HepG2 (cell line): ENCODE measurements around the gene BSG. TPM values are rescaled to one million over a fixed set of nuclear protein-coding genes. Genes with fewer than 3 reads are reported as not detected.

Experiments
- CBFB ChIP-seq: sonication (generic); formaldehyde crosslinking; IDR thresholded peaks from 2 replicates; pipeline ENCODE4 v1.4.0; 2020; ENCODE audit warnings: missing genetic modification reagents
- CHD4 ChIP-seq: fragments of 200-600 bp; sonication (generic); IDR thresholded peaks from 2 replicates; pipeline ENCODE4 v1.7.0; 2017; ENCODE audit warnings: mild to moderate bottlenecking, low read length, borderline replicate concordance
- ELF3 ChIP-seq: IDR thresholded peaks from 2 replicates; pipeline ENCODE4 v1.6.1; 2016; ENCODE audit warnings: missing genetic modification reagents, missing compliant biosample characterization
- EP300 ChIP-seq, 3 experiments: sonication (generic) in 1 of 3; formaldehyde crosslinking in 1 of 3; IDR thresholded peaks; 2 replicates each; pipeline versions ENCODE4 v1.5.1 to v1.6.1; 2011 to 2020; ENCODE audit warnings: low read depth in 2 of 3, low read length in 2 of 3, borderline replicate concordance in 1 of 3, improper control_type of control experiment in 1 of 3, mild to moderate bottlenecking in 1 of 3, missing genetic modification reagents in 1 of 3, moderate library complexity in 1 of 3
- FLYWCH1 ChIP-seq: sonication (generic); formaldehyde crosslinking; IDR thresholded peaks from 2 replicates; pipeline ENCODE4 v1.8.1; 2023; ENCODE audit warnings: mild to moderate bottlenecking, missing genetic modification reagents
- FOXA3 ChIP-seq: IDR thresholded peaks from 2 replicates; pipeline ENCODE4 v1.6.1; 2016; ENCODE audit warnings: missing genetic modification reagents, missing compliant biosample characterization
- GFI1 ChIP-seq: sonication (generic); formaldehyde crosslinking; IDR thresholded peaks from 2 replicates; pipeline ENCODE4 v1.5.0; 2020; ENCODE audit warnings: missing genetic modification reagents, mild to moderate bottlenecking, borderline replicate concordance
- GLI4 ChIP-seq: sonication (generic); formaldehyde crosslinking; IDR thresholded peaks from 2 replicates; pipeline ENCODE4 v1.5.1; 2020; ENCODE audit warnings: missing genetic modification reagents, mild to moderate bottlenecking, moderate library complexity, borderline replicate concordance
- HNF1B ChIP-seq: sonication (generic); formaldehyde crosslinking; IDR thresholded peaks from 2 replicates; pipeline ENCODE4 v1.5.1; 2020; ENCODE audit warnings: mild to moderate bottlenecking, moderate library complexity, missing genetic modification reagents
- HOXA9 ChIP-seq: sonication (generic); formaldehyde crosslinking; IDR thresholded peaks from 2 replicates; pipeline ENCODE4 v1.8.1; 2022; ENCODE audit warnings: missing genetic modification reagents, mild to moderate bottlenecking, moderate library complexity, borderline replicate concordance
- KAT7 ChIP-seq: IDR thresholded peaks from 2 replicates; pipeline ENCODE4 v1.6.1; 2018; ENCODE audit warnings: borderline replicate concordance, missing compliant biosample characterization
- KDM1A ChIP-seq: IDR thresholded peaks from 2 replicates; pipeline ENCODE4 v1.6.1; 2016; ENCODE audit warnings: missing compliant biosample characterization
- KDM3A ChIP-seq: IDR thresholded peaks from 2 replicates; pipeline ENCODE4 v1.6.1; 2018; ENCODE audit warnings: low read depth, missing compliant biosample characterization
- MAZ ChIP-seq, 2 experiments: sonication (generic) in 1 of 2; formaldehyde crosslinking in 1 of 2; IDR thresholded peaks; 2 replicates each; pipeline versions ENCODE4 v1.5.0 to v1.6.1; 2012 to 2020; ENCODE audit warnings: low read depth in 2 of 2, mild to moderate bottlenecking in 2 of 2, borderline replicate concordance in 1 of 2, improper control_type of control experiment in 1 of 2, low read length in 1 of 2, missing genetic modification reagents in 1 of 2, moderate library complexity in 1 of 2
- NFE2L1 ChIP-seq: sonication (generic); formaldehyde crosslinking; IDR thresholded peaks from 2 replicates; pipeline ENCODE4 v1.4.0; 2020; ENCODE audit warnings: missing genetic modification reagents, mild to moderate bottlenecking, borderline replicate concordance
- RCOR2 ChIP-seq: IDR thresholded peaks from 2 replicates; pipeline ENCODE4 v1.6.1; 2016; ENCODE audit warnings: missing biosample characterization, missing genetic modification reagents
- RXRA ChIP-seq: sonication (generic); formaldehyde crosslinking; IDR thresholded peaks from 2 replicates; pipeline ENCODE4 v1.5.1; 2020; ENCODE audit warnings: missing genetic modification reagents
- SIN3B ChIP-seq: fragments of 150-350 bp; IDR thresholded peaks from 2 replicates; pipeline ENCODE4 v1.6.1; 2014; ENCODE audit warnings: low read length
- SOX6 ChIP-seq, 2 experiments: fragments of 450-650 bp in 1 of 2; sonication (generic) in 1 of 2; formaldehyde crosslinking in 1 of 2; IDR thresholded peaks; 2 replicates each; pipeline versions ENCODE4 v1.4.0 to v1.6.1; 2017 to 2020; ENCODE audit warnings: antibody characterized with exemption in 1 of 2, mild to moderate bottlenecking in 1 of 2, missing genetic modification reagents in 1 of 2
- TCF12 ChIP-seq, 2 experiments: fragments of 450-650 bp in 1 of 2; sonication (generic) in 1 of 2; formaldehyde crosslinking in 1 of 2; IDR thresholded peaks; 2 replicates each; pipeline versions ENCODE4 v1.6.1 to v1.8.0; 2017 to 2022; ENCODE audit warnings: antibody characterized with exemption in 1 of 2, mild to moderate bottlenecking in 1 of 2, missing genetic modification reagents in 1 of 2, moderate library complexity in 1 of 2
- ZC3H13 ChIP-seq: sonication (generic); formaldehyde crosslinking; IDR thresholded peaks from 2 replicates; pipeline ENCODE4 v1.8.1; 2023; ENCODE audit warnings: mild to moderate bottlenecking, missing genetic modification reagents, moderate library complexity
- ZFY ChIP-seq: sonication (generic); formaldehyde crosslinking; IDR thresholded peaks from 2 replicates; pipeline ENCODE4 v1.4.0; 2020; ENCODE audit warnings: missing genetic modification reagents
- ZNF20 ChIP-seq: sonication (generic); formaldehyde crosslinking; IDR thresholded peaks from 2 replicates; pipeline ENCODE4 v1.4.0; 2020; ENCODE audit warnings: mild to moderate bottlenecking, moderate library complexity, missing genetic modification reagents
- ZNF329 ChIP-seq: sonication (generic); formaldehyde crosslinking; IDR thresholded peaks from 2 replicates; pipeline ENCODE4 v1.9.0; 2021; ENCODE audit warnings: low read depth, mild to moderate bottlenecking, missing genetic modification reagents
- ZNF350 ChIP-seq: sonication (generic); formaldehyde crosslinking; IDR thresholded peaks from 2 replicates; pipeline ENCODE4 v1.4.0; 2020; ENCODE audit warnings: mild to moderate bottlenecking, low read depth, missing genetic modification reagents, borderline replicate concordance
- ZNF501 ChIP-seq: sonication (generic); formaldehyde crosslinking; IDR thresholded peaks from 2 replicates; pipeline ENCODE4 v1.5.1; 2020; ENCODE audit warnings: mild to moderate bottlenecking, moderate library complexity, missing genetic modification reagents
- ZNF891 ChIP-seq: sonication (generic); formaldehyde crosslinking; IDR thresholded peaks from 2 replicates; pipeline ENCODE4 v1.5.0; 2020; ENCODE audit warnings: mild to moderate bottlenecking, missing genetic modification reagents
- polyA plus RNA-seq, 8 experiments: library from polyadenylated mRNA; depleted of rRNA in 3 of 8; stranded (reverse) in 7 of 8; unstranded in 1 of 8; fragments of >200 nt; fragmentation: Illumina TruSeq in 4 of 8; extraction: Trizol in 4 of 8; gene quantifications; 2 replicates each; pipeline versions ENCODE4 v1.2.1 to v1.2.3, GENCODE V29; 2011 to 2016; ENCODE audit warnings: low read depth in 4 of 8, missing spikeins in 1 of 8, mixed read lengths in 1 of 8; ENCODE audit not compliant: insufficient read depth in 1 of 8
- total RNA-seq, 5 experiments: library from RNA; depleted of rRNA; stranded (reverse); fragments of >200 nt; fragmentation: Illumina TruSeq; extraction: Trizol; gene quantifications; 2 replicates each; pipeline ENCODE4 v1.2.3, GENCODE V29; 2016; ENCODE audit warnings: low read depth in 1 of 5

Gene BSG
- total and polyA plus RNA-seq, 2 of the 13 experiments (the other 11 are each of a cell fraction or from before 2014, with no cell fraction given), result 309 to 754 TPM

GRCh38 chr19:530134-531008 is 42.0 kb upstream of the BSG start (continued):
- 0 out of 2 replicates have a peak, but pooled peaks have one; percentile 5 for TF ChIP-seq FOXA3
- 0 out of 2 replicates have a peak, but pooled peaks have one; percentile 31 for TF ChIP-seq ZNF329 (CRISPR knock-in tag)
- TF ChIP-seq SIN3B, result no peak
- TF ChIP-seq HOXA9 (CRISPR knock-in tag), result no peak
- peak; percentile 1; the same call in 1 of the 2 replicates for TF ChIP-seq ELF3 (CRISPR knock-in tag)
- 0 out of 2 replicates have a peak, but pooled peaks have one; percentile 29 for TF ChIP-seq GFI1
- TF ChIP-seq ZNF891 (CRISPR knock-in tag), result 0 out of 2 replicates have a peak, but pooled peaks have one; percentile 14
- no peak for TF ChIP-seq EP300 (IDR thresholded peaks at IDR 0.05; ENCODE audit: low read depth in 2 of 2, low read length in 2 of 2)
- TF ChIP-seq EP300 (CRISPR knock-in tag; IDR thresholded peaks at IDR 0.05; ENCODE audit: borderline replicate concordance), result no peak
- TF ChIP-seq KAT7 (CRISPR knock-in tag), result peak; percentile 23; the same call in 1 of the 2 replicates
- 0 out of 2 replicates have a peak, but pooled peaks have one; percentile 30 for TF ChIP-seq KDM3A
- TF ChIP-seq ZFY, result peak; percentile 67
- TF ChIP-seq KDM1A, result peak; percentile 59; the same call in 1 of the 2 replicates
- TF ChIP-seq RCOR2, result peak; percentile 35; the same call in 1 of the 2 replicates
- TF ChIP-seq ZNF20 (CRISPR knock-in tag), result no peak
- peak; percentile 74; the same call in 1 of the 2 replicates for TF ChIP-seq MAZ (IDR thresholded peaks at IDR 0.05; ENCODE audit: borderline replicate concordance, low read depth, low read length)
- TF ChIP-seq MAZ (CRISPR knock-in tag; IDR thresholded peaks at IDR 0.05; ENCODE audit: low read depth), result no peak
- peak; percentile 2; the same call in 1 of the 2 replicates for TF ChIP-seq RXRA (CRISPR knock-in tag)
- TF ChIP-seq FLYWCH1 (CRISPR knock-in tag), result no peak
- TF ChIP-seq GLI4 (CRISPR knock-in tag), result 0 out of 2 replicates have a peak, but pooled peaks have one; percentile 49
- TF ChIP-seq SOX6 (IDR thresholded peaks at IDR 0.05), result no peak
- 0 out of 2 replicates have a peak, but pooled peaks have one; percentile 26 for TF ChIP-seq SOX6 (CRISPR knock-in tag; IDR thresholded peaks at IDR 0.05)
- no peak for TF ChIP-seq TCF12 (IDR thresholded peaks at IDR 0.05)
- no peak for TF ChIP-seq TCF12 (CRISPR knock-in tag; IDR thresholded peaks at IDR 0.05)
- TF ChIP-seq CHD4, result peak; percentile 82; the same call in 1 of the 2 replicates
- peak; percentile 66; the same call in 1 of the 2 replicates for TF ChIP-seq HNF1B (CRISPR knock-in tag)
- TF ChIP-seq NFE2L1 (CRISPR knock-in tag), result no peak
- no peak for TF ChIP-seq CBFB
- TF ChIP-seq ZNF501, result peak; percentile 80
- TF ChIP-seq ZC3H13 (CRISPR knock-in tag), result 0 out of 2 replicates have a peak, but pooled peaks have one; percentile 7
- peak; percentile 54; the same call in 1 of the 2 replicates for TF ChIP-seq ZNF350 (CRISPR knock-in tag)
